K562 (cell line): ENCODE measurements around the gene KLHL22. TPM values are rescaled to one million over a fixed set of nuclear protein-coding genes. Genes with fewer than 3 reads are reported as not detected.

Experiments used
- CAMTA2 ChIP-seq: fragments of 250-450 bp; sonication (Bioruptor Pico); conservative IDR thresholded peaks from 2 replicates; pipeline ENCODE4 v1.5.1; 2022
- CREBBP ChIP-seq: IDR thresholded peaks from one replicate; pipeline ENCODE4 v1.6.1; 2012; ENCODE audit warnings: low read depth, mild to moderate bottlenecking, control low read depth, inconsistent platforms, low read length
- EHMT2 ChIP-seq: fragments of 450-650 bp; IDR thresholded peaks from 2 replicates; pipeline ENCODE4 v1.6.1; 2018; ENCODE audit warnings: antibody characterized with exemption
- FIP1L1 ChIP-seq: fragments of 200-400 bp; formaldehyde crosslinking; IDR thresholded peaks from 2 replicates; pipeline ENCODE4 v1.6.1; 2018; ENCODE audit warnings: mild to moderate bottlenecking, low read depth, low read length; ENCODE audit not compliant: poor library complexity, severe bottlenecking
- FOXA3 ChIP-seq, 2 experiments: fragments of 450-650 bp in 1 of 2; sonication (generic) in 1 of 2; formaldehyde crosslinking; IDR thresholded peaks in 1 of 2; conservative IDR thresholded peaks in 1 of 2; 2 replicates each; pipeline versions ENCODE4 v1.4.0 to v1.8.0; 2020 to 2022; ENCODE audit warnings: mild to moderate bottlenecking in 2 of 2, missing genetic modification reagents in 1 of 2
- IRF2 ChIP-seq: sonication (generic); formaldehyde crosslinking; IDR thresholded peaks from 2 replicates; pipeline ENCODE4 v1.8.1; 2022; ENCODE audit warnings: mild to moderate bottlenecking, missing genetic modification reagents
- KDM1A ChIP-seq, 2 experiments: fragments of 450-650 bp; IDR thresholded peaks; 2 replicates each; pipeline ENCODE4 v1.6.1; 2016; ENCODE audit warnings: mild to moderate bottlenecking in 2 of 2
- NFIC ChIP-seq: fragments of 450-650 bp; IDR thresholded peaks from 2 replicates; pipeline ENCODE4 v1.6.1; 2017; ENCODE audit warnings: mild to moderate bottlenecking, inconsistent platforms
- PYGO2 ChIP-seq: fragments of 450-650 bp; IDR thresholded peaks from 2 replicates; pipeline ENCODE4 v1.6.1; 2016; ENCODE audit warnings: mild to moderate bottlenecking, missing genetic modification characterization, moderate library complexity, missing compliant biosample characterization
- RB1 ChIP-seq: fragments of 450-650 bp; IDR thresholded peaks from 2 replicates; pipeline ENCODE4 v1.6.1; 2017; ENCODE audit warnings: low read depth, mild to moderate bottlenecking
- RCOR1 ChIP-seq, 2 experiments: IDR thresholded peaks; 2 replicates each; pipeline ENCODE4 v1.6.1; 2012; ENCODE audit warnings: low read depth in 2 of 2, low read length in 2 of 2, borderline replicate concordance in 1 of 2, improper control_type of control experiment in 1 of 2
- RNF2 ChIP-seq: sonication (generic); IDR thresholded peaks from 2 replicates; pipeline ENCODE4 v1.6.1; 2016
- SIN3A ChIP-seq, 2 experiments: fragments of 150-350 bp in 1 of 2; IDR thresholded peaks; 2 replicates each; pipeline ENCODE4 v1.6.1; 2011 to 2016; ENCODE audit warnings: borderline replicate concordance in 2 of 2, low read depth in 2 of 2, low read length in 2 of 2, mild to moderate bottlenecking in 2 of 2, moderate library complexity in 2 of 2; ENCODE audit not compliant: control insufficient read depth in 1 of 2
- SIN3B ChIP-seq: fragments of 450-650 bp; IDR thresholded peaks from 2 replicates; pipeline ENCODE4 v1.6.1; 2017; ENCODE audit warnings: low read depth, mild to moderate bottlenecking, moderate library complexity
- ZBTB11 ChIP-seq, 3 experiments: fragments of 200-800 bp in 1 of 3; fragments of 250-450 bp in 1 of 3; fragments of 450-650 bp in 1 of 3; sonication (Bioruptor Pico) in 1 of 3; sonication (Bioruptor generic) in 1 of 3; formaldehyde crosslinking in 1 of 3; IDR thresholded peaks; 2 replicates each; pipeline versions ENCODE4 v1.6.1 to v1.8.0; 2016 to 2022; ENCODE audit warnings: mild to moderate bottlenecking in 2 of 3, missing genetic modification characterization in 2 of 3, missing compliant biosample characterization in 1 of 3, moderate library complexity in 1 of 3
- ZBTB9 ChIP-seq: fragments of 450-650 bp; formaldehyde crosslinking; IDR thresholded peaks from 2 replicates; pipeline ENCODE4 v1.4.0; 2020; ENCODE audit warnings: mild to moderate bottlenecking, moderate library complexity
- ZFP91 ChIP-seq: sonication (generic); formaldehyde crosslinking; IDR thresholded peaks from 2 replicates; pipeline ENCODE4 v1.8.0; 2022; ENCODE audit warnings: mild to moderate bottlenecking, missing genetic modification reagents
- ZFPM2 ChIP-seq: fragments of 250-450 bp; sonication (Bioruptor Pico); IDR thresholded peaks from 2 replicates; pipeline ENCODE4 v1.5.1; 2022; ENCODE audit warnings: mild to moderate bottlenecking
- ZNF232 ChIP-seq: sonication (generic); formaldehyde crosslinking; IDR thresholded peaks from 2 replicates; pipeline ENCODE4 v1.8.0; 2022; ENCODE audit warnings: mild to moderate bottlenecking, missing genetic modification reagents
- ZNF3 ChIP-seq: fragments of 250-450 bp; sonication (Bioruptor Pico); IDR thresholded peaks from 2 replicates; pipeline ENCODE4 v1.5.0; 2021; ENCODE audit warnings: mild to moderate bottlenecking, moderate library complexity
- ZNF347 ChIP-seq: fragments of 450-650 bp; formaldehyde crosslinking; IDR thresholded peaks from 2 replicates; pipeline ENCODE4 v1.4.0; 2020; ENCODE audit warnings: low read depth, mild to moderate bottlenecking, moderate library complexity
- ZNF354B ChIP-seq: fragments of 250-450 bp; sonication (Bioruptor Pico); IDR thresholded peaks from 2 replicates; pipeline ENCODE4 v1.4.0; 2020
- ZNF41 ChIP-seq: fragments of 250-450 bp; sonication (Bioruptor Pico); conservative IDR thresholded peaks from 2 replicates; pipeline ENCODE4 v1.4.0; 2020; ENCODE audit warnings: mild to moderate bottlenecking
- ZNF668 ChIP-seq: fragments of 250-450 bp; sonication (Bioruptor Pico); IDR thresholded peaks from 2 replicates; pipeline ENCODE4 v1.8.0; 2022; ENCODE audit warnings: mild to moderate bottlenecking, inconsistent platforms
- polyA plus RNA-seq, 8 experiments: library from polyadenylated mRNA; depleted of rRNA in 4 of 8; stranded (reverse) in 5 of 8; unstranded in 3 of 8; fragments of >200 nt; fragmentation: Nextera tagmentation in 2 of 8; fragmentation: Illumina TruSeq in 1 of 8; extraction: Ambion mirVana in 2 of 8; extraction: Trizol in 1 of 8; gene quantifications; 2 replicates each; pipeline versions ENCODE4 v1.2.1 to v1.2.3, GENCODE V29; 2011 to 2014; ENCODE audit warnings: inconsistent platforms in 1 of 8, missing spikeins in 1 of 8
- total RNA-seq, 7 experiments: library from RNA; depleted of rRNA in 6 of 7; stranded (reverse); fragments of >200 nt in 6 of 7; fragmentation: Illumina TruSeq in 2 of 7; extraction: Trizol in 2 of 7; gene quantifications; 2 replicates each; pipeline versions ENCODE4 v1.2.1 to v1.2.3, GENCODE V29; 2011 to 2021; ENCODE audit warnings: low replicate concordance in 1 of 7

KLHL22 gene
- total and polyA plus RNA-seq, 9 of the 15 experiments (the other 6 are each of a cell fraction or from before 2014, with no cell fraction given), result 1.3 to 25.6 (median 15.2) TPM

DNA sequence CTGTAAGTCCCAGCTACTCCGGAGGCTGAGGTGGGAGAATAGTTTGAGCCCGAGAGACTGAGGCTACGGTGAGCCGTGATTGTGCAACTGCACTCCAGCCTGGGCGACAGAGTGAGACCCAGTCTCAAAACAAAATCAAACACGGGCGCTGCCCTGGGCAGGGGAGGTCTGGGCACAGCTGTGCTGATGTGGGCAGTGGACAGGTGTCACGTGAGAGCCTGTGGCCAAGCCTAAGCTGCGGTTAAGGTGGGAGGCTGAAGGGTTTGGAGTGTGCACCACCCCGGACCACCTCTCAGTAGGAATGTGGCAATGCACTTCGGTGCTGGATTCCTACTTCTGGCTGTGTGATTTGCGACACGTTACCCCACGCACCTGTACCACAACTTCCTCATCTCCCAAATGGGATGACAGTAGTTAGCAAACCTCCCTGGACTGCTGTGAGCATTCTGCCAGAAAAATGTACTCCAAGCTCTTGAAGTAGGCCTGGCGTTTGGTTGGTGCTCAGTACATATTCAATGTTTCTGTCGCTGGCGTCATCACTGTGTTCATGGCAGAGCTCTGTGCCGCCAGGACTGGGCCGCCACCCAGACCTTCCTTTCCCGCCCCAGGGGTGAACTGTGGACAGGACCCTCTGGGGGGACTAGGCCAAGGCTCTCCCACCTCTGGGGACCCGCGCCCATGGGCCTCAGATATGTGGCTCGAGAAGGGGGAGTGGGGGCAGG is 102.5 kb downstream of the KLHL22 start (continued):
- TF ChIP-seq ZBTB11 (CRISPR knock-in tag; IDR thresholded peaks at IDR 0.05), result no peak
- no peak for TF ChIP-seq ZFP91 (CRISPR knock-in tag)
- peak; percentile 48; the same call in 1 of the 2 replicates for TF ChIP-seq PYGO2 (tag)
- TF ChIP-seq ZNF347 (CRISPR knock-in tag), result peak; percentile 24; the same call in 1 of the 2 replicates
- TF ChIP-seq NFIC, result no peak
- TF ChIP-seq CAMTA2 (CRISPR knock-in tag), result no peak
- no peak for TF ChIP-seq FIP1L1
- no peak for TF ChIP-seq ZNF668 (CRISPR knock-in tag)
- no peak for TF ChIP-seq RNF2
- no peak for TF ChIP-seq SIN3A (IDR thresholded peaks at IDR 0.05; ENCODE audit: borderline replicate concordance in 2 of 2, control insufficient read depth in 1 of 2, low read depth in 2 of 2, low read length in 2 of 2)
- TF ChIP-seq ZFPM2 (CRISPR knock-in tag), result no peak
- TF ChIP-seq EHMT2, result no peak
- no peak for TF ChIP-seq SIN3B
- TF ChIP-seq FOXA3 (CRISPR knock-in tag; conservative IDR thresholded peaks at IDR 0.05 in 1 of 2, IDR thresholded peaks at IDR 0.05 in 1 of 2), result no peak
- no peak for TF ChIP-seq ZNF232 (CRISPR knock-in tag)
- no peak for TF ChIP-seq IRF2 (CRISPR knock-in tag)
- no peak for TF ChIP-seq ZNF3 (CRISPR knock-in tag)
- no peak for TF ChIP-seq ZNF354B (CRISPR knock-in tag)
- no peak for TF ChIP-seq ZBTB9 (CRISPR knock-in tag)
- TF ChIP-seq CREBBP, result no peak
- no peak for TF ChIP-seq KDM1A (IDR thresholded peaks at IDR 0.05)
- no peak for TF ChIP-seq RB1
- no peak for TF ChIP-seq RCOR1 (IDR thresholded peaks at IDR 0.05; ENCODE audit: borderline replicate concordance in 1 of 2, low read depth in 2 of 2, low read length in 2 of 2)
- no peak for TF ChIP-seq ZNF41 (CRISPR knock-in tag)
